A673 (cell line): ENCODE results near the gene CD83. TPM values are rescaled to one million over a fixed set of nuclear protein-coding genes. Genes with fewer than 3 reads are reported as not detected.

ENCODE experiments used
- BruUV-seq: library from RNA; stranded (reverse); fragments of 400-500 nt; replicated peaks from 2 replicates; lab custom pipeline; 2021; lab: Mats Ljungman, UMichigan
- CTCF ChIA-PET: fragments of 300-600 bp; sonication (Branson Sonifier 250); formaldehyde crosslinking; loops from one replicate; lab custom pipeline; 2022; ENCODE audit warnings: antibody characterized with exemption; lab: Charles Lee
- POLR2A ChIA-PET: fragments of 300-600 bp; sonication (Branson Sonifier 250); formaldehyde crosslinking; loops from one replicate; lab custom pipeline; 2022; ENCODE audit warnings: antibody characterized with exemption; ENCODE audit not compliant: low non-redundant PET; lab: Charles Lee
- DNase-seq: peaks from one replicate; pipeline ENCODE4 v3.0.0-alpha.2; 2015; ENCODE audit warnings: low spot score
- H3K27ac ChIP-seq: fragments of 200-600 bp; sonication (generic); 2 replicates; pipeline ENCODE4 v1.5.1; 2016; ENCODE audit warnings: mixed run types, low read depth, mild to moderate bottlenecking, mixed read lengths, antibody characterized with exemption, low read length; ENCODE audit not compliant: poor library complexity, severe bottlenecking
- H3K27me3 ChIP-seq: fragments of 200-600 bp; sonication (generic); replicated peaks from 2 replicates; pipeline ENCODE4 v1.6.1; 2017; ENCODE audit warnings: mixed run types, low read depth, mild to moderate bottlenecking, mixed read lengths, antibody characterized with exemption, low read length; ENCODE audit not compliant: insufficient read depth, poor library complexity
- H3K36me3 ChIP-seq: fragments of 200-600 bp; sonication (generic); 2 replicates; pipeline ENCODE4 v1.6.1; 2016; ENCODE audit warnings: mixed run types, mild to moderate bottlenecking, mixed read lengths, antibody characterized with exemption, low read length; ENCODE audit not compliant: insufficient read depth, poor library complexity, severe bottlenecking
- H3K4me1 ChIP-seq: fragments of 200-600 bp; sonication (generic); 2 replicates; pipeline ENCODE4 v1.6.1; 2017; ENCODE audit warnings: mixed run types, mild to moderate bottlenecking, mixed read lengths, antibody characterized with exemption, low read length; ENCODE audit not compliant: insufficient read depth, poor library complexity, severe bottlenecking
- H3K4me3 ChIP-seq: fragments of 200-600 bp; sonication (generic); 2 replicates; pipeline ENCODE4 v1.5.1; 2016; ENCODE audit warnings: low read depth, mixed run types, mild to moderate bottlenecking, mixed read lengths, low read length; ENCODE audit not compliant: poor library complexity, severe bottlenecking
- H3K9me3 ChIP-seq: fragments of 200-600 bp; sonication (generic); 2 replicates; pipeline ENCODE4 v1.6.1; 2016; ENCODE audit warnings: mixed run types, low read depth, mild to moderate bottlenecking, mixed read lengths, antibody characterized with exemption, low read length; ENCODE audit not compliant: poor library complexity, severe bottlenecking
- EZH2 ChIP-seq: fragments of 200-600 bp; sonication (generic); IDR thresholded peaks from 2 replicates; pipeline ENCODE4 v1.6.1; 2017; ENCODE audit warnings: borderline replicate concordance, low read depth, mild to moderate bottlenecking, mixed read lengths, antibody characterized with exemption, low read length; ENCODE audit not compliant: poor library complexity, severe bottlenecking
- intact Hi-C: fragments of 100-400 bp; cut with micrococcal nuclease; formaldehyde crosslinking; loops from one replicate; pipeline ENCODE4 v1.10.0; 2022; ENCODE audit not compliant: unreplicated experiment
- total RNA-seq: library from RNA; stranded (reverse); gene quantifications from 2 replicates; pipeline ENCODE4 v1.2.3, GENCODE V29; 2021
- TF ChIP-seq, protein P1 (sequence below): fragments of 300-800, 200-600 bp; sonication (generic); conservative IDR thresholded peaks from 2 replicates; pipeline ENCODE4 v1.5.1; 2017; ENCODE audit warnings: low read depth, mild to moderate bottlenecking, antibody characterized with exemption, low read length, moderate library complexity, mixed read lengths

The CD83 gene
- total RNA-seq, 1 experiment from 2014 or later = 14.4 TPM

DNA sequence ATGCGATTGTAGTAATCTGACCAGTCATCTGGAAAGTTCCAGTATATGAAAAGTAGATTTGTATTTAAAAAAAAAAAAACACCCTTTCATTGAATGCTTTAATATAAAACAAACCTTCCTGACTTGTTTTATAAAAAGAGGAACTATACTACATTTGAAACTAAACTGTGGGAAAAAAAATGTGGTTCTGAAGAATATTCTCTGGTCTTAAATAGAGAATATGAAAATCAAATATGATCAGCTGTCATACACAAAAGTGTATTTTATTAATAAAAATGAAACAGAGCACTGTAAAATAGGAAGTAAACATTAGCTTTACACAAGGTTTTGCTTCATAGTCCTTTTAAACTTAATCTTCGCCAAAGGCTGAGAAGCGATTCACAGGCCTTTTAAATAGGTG is 25.3 kb upstream of the CD83 start:
- ChIA-PET CTCF (no interaction called here), POLR2A (no interaction called here)
- Histone ChIP-seq H3K27ac (no peak overlapping the region), H3K9me3 (no peaks in the 10 kb centered on the region), H3K36me3 (no peaks in the 10 kb centered on the region), H3K4me3 (no peak overlapping the region), H3K27me3 (no peaks in the 10 kb centered on the region), H3K4me1 (peaks cover 10% of the 10 kb centered on the region)
- no TSS peak for BruUV-seq
- no peak for DNase-seq
- intact Hi-C loops = no loop called here
- TF ChIP-seq EZH2 = no peak
- TF ChIP-seq, protein P1, sequence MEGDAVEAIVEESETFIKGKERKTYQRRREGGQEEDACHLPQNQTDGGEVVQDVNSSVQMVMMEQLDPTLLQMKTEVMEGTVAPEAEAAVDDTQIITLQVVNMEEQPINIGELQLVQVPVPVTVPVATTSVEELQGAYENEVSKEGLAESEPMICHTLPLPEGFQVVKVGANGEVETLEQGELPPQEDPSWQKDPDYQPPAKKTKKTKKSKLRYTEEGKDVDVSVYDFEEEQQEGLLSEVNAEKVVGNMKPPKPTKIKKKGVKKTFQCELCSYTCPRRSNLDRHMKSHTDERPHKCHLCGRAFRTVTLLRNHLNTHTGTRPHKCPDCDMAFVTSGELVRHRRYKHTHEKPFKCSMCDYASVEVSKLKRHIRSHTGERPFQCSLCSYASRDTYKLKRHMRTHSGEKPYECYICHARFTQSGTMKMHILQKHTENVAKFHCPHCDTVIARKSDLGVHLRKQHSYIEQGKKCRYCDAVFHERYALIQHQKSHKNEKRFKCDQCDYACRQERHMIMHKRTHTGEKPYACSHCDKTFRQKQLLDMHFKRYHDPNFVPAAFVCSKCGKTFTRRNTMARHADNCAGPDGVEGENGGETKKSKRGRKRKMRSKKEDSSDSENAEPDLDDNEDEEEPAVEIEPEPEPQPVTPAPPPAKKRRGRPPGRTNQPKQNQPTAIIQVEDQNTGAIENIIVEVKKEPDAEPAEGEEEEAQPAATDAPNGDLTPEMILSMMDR = no peak

DNA sequence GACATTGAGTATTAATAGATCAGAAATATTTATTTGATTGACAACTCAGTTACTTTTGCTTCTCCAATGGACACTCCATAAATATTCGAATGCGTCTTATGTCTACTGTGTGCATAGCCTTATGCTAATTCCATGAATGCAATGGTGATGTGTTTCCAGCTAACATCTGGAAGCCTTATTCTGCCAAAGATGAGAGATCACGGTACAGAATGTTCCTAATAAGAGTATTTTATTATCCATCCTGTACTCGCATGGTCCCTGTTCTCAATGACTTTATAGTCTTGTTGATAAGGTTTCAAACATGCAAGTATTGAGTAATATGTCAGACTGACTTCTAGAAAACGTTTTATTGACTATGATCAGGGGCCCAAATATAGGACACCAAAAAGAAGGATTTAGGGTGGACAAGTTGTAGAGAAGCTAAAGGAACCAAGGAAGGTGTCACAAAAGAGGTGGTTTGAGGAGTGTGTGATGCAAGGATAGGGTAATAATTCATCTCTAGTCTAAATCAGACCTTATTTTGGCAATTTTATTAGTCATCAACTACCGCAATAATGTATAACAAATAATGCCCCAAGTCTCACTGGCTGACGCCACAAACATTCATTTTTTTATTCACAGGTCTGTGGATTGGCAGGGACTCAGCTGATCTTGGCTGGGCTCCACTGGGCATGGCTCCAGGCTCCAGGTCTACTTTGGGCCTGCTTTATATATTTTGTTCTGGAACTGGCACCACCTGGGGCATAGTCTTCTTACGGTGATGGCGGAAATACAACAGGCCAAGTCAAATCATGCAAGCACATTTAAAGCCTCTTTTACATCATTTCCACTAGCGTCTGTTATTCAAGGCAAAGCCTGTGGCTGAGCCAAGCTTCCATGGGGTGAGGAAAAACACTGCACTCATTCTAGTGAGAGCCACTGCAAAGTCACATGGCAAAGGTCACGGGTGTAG is 24.5 kb upstream of the CD83 start:
- H3K4me3 ChIP-seq = no peak overlapping the region
- H3K27ac ChIP-seq = no peak overlapping the region
- H3K27me3 ChIP-seq = no peaks in the 10 kb centered on the region
- TF ChIP-seq EZH2 = no peak
- TF ChIP-seq, protein P1 = no peak
- CTCF ChIA-PET = no interaction called here
- no peaks in the 10 kb centered on the region for H3K36me3 ChIP-seq
- intact Hi-C loops = no loop called here
- POLR2A ChIA-PET = no interaction called here
- DNase-seq = no peak
- H3K4me1 ChIP-seq = peaks cover 9% of the 10 kb centered on the region
- no TSS peak for BruUV-seq
- H3K9me3 ChIP-seq = no peaks in the 10 kb centered on the region

DNA sequence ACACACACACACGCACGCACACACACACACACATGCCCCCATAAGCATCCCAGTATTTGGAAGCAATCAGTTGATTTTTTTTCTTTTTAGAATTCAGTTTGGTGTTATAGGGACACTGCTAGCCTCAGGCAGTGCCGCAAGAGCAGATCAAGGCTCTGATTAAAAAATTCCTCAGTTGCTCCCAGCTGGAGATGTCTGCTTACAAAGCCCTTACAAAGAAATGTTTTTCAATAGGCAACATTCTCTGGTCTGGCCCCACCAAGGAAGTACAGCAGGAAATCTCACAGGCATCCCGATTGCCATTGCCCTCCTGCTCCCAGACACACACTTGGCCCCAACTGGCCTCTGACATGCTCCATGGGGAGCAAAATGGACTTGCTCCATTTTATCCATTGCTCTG is 22.9 kb upstream of the CD83 start:
- H3K4me1 ChIP-seq = no peaks in the 10 kb centered on the region
- ChIA-PET CTCF (no interaction called here), POLR2A (no interaction called here)
- intact Hi-C loops = no loop called here
- no TSS peak for BruUV-seq
- TF ChIP-seq, protein P1 = no peak
- TF ChIP-seq EZH2 = no peak
- no peak overlapping the region for H3K4me3 ChIP-seq
- H3K27ac ChIP-seq = no peak overlapping the region
- H3K27me3 ChIP-seq = no peaks in the 10 kb centered on the region
- no peaks in the 10 kb centered on the region for H3K9me3 ChIP-seq
- no peaks in the 10 kb centered on the region for H3K36me3 ChIP-seq
- peak; percentile 39 for DNase-seq
